SK-N-SH (cell line): ENCODE results near the gene JPH3.

Experiments
- EP300 ChIP-seq, 2 experiments: IDR thresholded peaks; 2 replicates each; pipeline versions ENCODE4 v1.4.0 to v1.6.1; 2012; ENCODE audit warnings: borderline replicate concordance in 1 of 2, low read depth in 1 of 2, low read length in 1 of 2
- FOXJ3 ChIP-seq: sonication (generic); formaldehyde crosslinking; IDR thresholded peaks from 2 replicates; pipeline ENCODE4 v1.5.1; 2020; ENCODE audit warnings: mild to moderate bottlenecking, missing genetic modification reagents
- POLR2AphosphoS5 ChIP-seq: IDR thresholded peaks from 2 replicates; pipeline ENCODE4 v1.6.1; 2012; ENCODE audit warnings: low read depth, low read length
- SIN3A ChIP-seq: IDR thresholded peaks from 2 replicates; pipeline ENCODE4 v1.6.1; 2012; ENCODE audit warnings: low read depth, mild to moderate bottlenecking, low read length, moderate library complexity, borderline replicate concordance
- SMC3 ChIP-seq: IDR thresholded peaks from 2 replicates; pipeline ENCODE4 v1.6.1; 2012; ENCODE audit warnings: low read depth, low read length, improper control_type of control experiment
- TAF1 ChIP-seq: IDR thresholded peaks from 2 replicates; pipeline ENCODE4 v1.6.1; 2012; ENCODE audit warnings: low read depth, mild to moderate bottlenecking, low read length, moderate library complexity, borderline replicate concordance
- YY1 ChIP-seq: IDR thresholded peaks from 2 replicates; pipeline ENCODE4 v1.4.0; 2012; ENCODE audit warnings: low read depth, mild to moderate bottlenecking
- TF ChIP-seq, protein P1 (sequence below): fragments of 200-600 bp; sonication (generic); IDR thresholded peaks from 2 replicates; pipeline ENCODE4 v1.6.1; 2017; ENCODE audit warnings: antibody characterized with exemption, mild to moderate bottlenecking, moderate library complexity
- TF ChIP-seq, protein P2 (sequence below): IDR thresholded peaks from 2 replicates; pipeline ENCODE4 v1.6.1; 2012; ENCODE audit warnings: mild to moderate bottlenecking, low read depth, low read length, moderate library complexity
- TF ChIP-seq, protein P3 (sequence below): fragments of 150-350 bp; IDR thresholded peaks from 2 replicates; pipeline ENCODE4 v1.6.1; 2017; ENCODE audit warnings: antibody characterized with exemption, low read length, low read depth, borderline replicate concordance
- TF ChIP-seq, protein P4 (sequence below): IDR thresholded peaks from 2 replicates; pipeline ENCODE4 v1.4.0; 2012; ENCODE audit warnings: low read depth

DNA sequence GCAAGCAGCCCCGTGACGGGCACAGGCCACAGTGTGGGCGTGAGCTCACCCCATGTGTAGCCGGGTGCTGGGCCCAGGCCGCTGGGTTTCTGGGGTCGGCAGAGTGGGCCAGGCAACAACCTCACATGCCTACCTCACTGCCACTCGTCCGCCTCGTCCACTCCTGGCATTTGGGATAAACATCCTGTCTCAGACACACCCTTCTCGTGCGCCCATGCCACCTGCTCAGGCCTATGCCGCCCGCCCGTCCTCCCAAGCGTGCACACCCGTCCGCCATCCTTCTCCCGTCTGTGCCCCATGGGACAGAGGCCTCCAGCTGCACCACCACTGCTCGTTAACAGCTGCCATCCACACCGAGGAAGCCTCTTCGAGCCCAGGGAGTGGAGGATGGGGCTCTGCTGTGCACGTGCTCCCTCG, 99.2 kb downstream of the JPH3 start:
- TF ChIP-seq, protein P1, sequence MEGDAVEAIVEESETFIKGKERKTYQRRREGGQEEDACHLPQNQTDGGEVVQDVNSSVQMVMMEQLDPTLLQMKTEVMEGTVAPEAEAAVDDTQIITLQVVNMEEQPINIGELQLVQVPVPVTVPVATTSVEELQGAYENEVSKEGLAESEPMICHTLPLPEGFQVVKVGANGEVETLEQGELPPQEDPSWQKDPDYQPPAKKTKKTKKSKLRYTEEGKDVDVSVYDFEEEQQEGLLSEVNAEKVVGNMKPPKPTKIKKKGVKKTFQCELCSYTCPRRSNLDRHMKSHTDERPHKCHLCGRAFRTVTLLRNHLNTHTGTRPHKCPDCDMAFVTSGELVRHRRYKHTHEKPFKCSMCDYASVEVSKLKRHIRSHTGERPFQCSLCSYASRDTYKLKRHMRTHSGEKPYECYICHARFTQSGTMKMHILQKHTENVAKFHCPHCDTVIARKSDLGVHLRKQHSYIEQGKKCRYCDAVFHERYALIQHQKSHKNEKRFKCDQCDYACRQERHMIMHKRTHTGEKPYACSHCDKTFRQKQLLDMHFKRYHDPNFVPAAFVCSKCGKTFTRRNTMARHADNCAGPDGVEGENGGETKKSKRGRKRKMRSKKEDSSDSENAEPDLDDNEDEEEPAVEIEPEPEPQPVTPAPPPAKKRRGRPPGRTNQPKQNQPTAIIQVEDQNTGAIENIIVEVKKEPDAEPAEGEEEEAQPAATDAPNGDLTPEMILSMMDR, result no peak
- no peak for TF ChIP-seq SMC3
- TF ChIP-seq, protein P2, sequence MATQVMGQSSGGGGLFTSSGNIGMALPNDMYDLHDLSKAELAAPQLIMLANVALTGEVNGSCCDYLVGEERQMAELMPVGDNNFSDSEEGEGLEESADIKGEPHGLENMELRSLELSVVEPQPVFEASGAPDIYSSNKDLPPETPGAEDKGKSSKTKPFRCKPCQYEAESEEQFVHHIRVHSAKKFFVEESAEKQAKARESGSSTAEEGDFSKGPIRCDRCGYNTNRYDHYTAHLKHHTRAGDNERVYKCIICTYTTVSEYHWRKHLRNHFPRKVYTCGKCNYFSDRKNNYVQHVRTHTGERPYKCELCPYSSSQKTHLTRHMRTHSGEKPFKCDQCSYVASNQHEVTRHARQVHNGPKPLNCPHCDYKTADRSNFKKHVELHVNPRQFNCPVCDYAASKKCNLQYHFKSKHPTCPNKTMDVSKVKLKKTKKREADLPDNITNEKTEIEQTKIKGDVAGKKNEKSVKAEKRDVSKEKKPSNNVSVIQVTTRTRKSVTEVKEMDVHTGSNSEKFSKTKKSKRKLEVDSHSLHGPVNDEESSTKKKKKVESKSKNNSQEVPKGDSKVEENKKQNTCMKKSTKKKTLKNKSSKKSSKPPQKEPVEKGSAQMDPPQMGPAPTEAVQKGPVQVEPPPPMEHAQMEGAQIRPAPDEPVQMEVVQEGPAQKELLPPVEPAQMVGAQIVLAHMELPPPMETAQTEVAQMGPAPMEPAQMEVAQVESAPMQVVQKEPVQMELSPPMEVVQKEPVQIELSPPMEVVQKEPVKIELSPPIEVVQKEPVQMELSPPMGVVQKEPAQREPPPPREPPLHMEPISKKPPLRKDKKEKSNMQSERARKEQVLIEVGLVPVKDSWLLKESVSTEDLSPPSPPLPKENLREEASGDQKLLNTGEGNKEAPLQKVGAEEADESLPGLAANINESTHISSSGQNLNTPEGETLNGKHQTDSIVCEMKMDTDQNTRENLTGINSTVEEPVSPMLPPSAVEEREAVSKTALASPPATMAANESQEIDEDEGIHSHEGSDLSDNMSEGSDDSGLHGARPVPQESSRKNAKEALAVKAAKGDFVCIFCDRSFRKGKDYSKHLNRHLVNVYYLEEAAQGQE, result no peak
- no peak for TF ChIP-seq SIN3A
- no peak for TF ChIP-seq POLR2AphosphoS5
- TF ChIP-seq YY1, result no peak
- TF ChIP-seq EP300 (IDR thresholded peaks at IDR 0.05; ENCODE audit: borderline replicate concordance in 1 of 2, low read depth in 1 of 2, low read length in 1 of 2), result no peak
- TF ChIP-seq TAF1, result no peak
- TF ChIP-seq, protein P3, sequence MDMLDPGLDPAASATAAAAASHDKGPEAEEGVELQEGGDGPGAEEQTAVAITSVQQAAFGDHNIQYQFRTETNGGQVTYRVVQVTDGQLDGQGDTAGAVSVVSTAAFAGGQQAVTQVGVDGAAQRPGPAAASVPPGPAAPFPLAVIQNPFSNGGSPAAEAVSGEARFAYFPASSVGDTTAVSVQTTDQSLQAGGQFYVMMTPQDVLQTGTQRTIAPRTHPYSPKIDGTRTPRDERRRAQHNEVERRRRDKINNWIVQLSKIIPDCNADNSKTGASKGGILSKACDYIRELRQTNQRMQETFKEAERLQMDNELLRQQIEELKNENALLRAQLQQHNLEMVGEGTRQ, result no peak
- TF ChIP-seq, protein P4, sequence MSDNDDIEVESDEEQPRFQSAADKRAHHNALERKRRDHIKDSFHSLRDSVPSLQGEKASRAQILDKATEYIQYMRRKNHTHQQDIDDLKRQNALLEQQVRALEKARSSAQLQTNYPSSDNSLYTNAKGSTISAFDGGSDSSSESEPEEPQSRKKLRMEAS, result no peak
- no peak for TF ChIP-seq FOXJ3 (CRISPR knock-in tag)
